ENCODE results near the gene KDM3B.
"Not testable (repeated sequence)": the region's sequence is repeated elsewhere in the genome, so short reads cannot be mapped to it uniquely, and the experiment has no call there.

KDM3B gene

GRCh38 chr5:138351056-138351455, 1.4 kb upstream of the KDM3B start:
- peak; percentile 55 for DNase-seq (ENCODE audit: low spot score)

- DNase-seq (ENCODE audit: low spot score): no peak
Observed at GRCh38 chr5:138351517-138351916, 968 bp upstream of the KDM3B start.

- DNase-seq (ENCODE audit: low spot score): peak; percentile 43
Observed at GRCh38 chr5:138352722-138353559, 456 bp downstream of the KDM3B start.

DNA sequence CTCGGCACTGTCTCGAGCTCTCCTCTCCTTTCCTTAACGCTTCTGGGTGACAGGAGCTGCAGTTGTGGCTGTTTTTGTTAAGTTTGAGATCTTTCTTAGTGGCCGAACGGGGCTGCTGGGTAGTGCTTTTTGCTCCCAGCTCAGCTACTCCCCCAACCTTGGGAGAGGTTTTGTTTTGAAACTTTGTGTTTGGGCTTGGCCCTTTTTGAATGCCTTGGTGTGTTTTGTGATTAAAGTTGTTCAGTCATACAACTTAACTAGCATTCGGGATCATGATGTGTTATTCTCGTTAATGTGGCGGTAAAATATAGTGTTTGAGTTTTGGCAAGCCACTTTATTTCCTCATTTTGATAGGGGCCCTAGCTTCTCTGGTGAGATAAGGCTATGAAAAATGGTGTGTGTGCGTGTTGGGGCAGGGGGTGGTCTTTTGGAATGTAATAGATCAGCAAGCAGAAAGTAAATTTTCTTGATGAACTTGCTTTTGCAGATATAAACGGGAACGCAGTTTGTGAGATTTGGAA, 1.1 kb downstream of the KDM3B start:
- no peak for DNase-seq (ENCODE audit: low spot score)

- DNase-seq (ENCODE audit: low spot score): no peak
Observed at GRCh38 chr5:138354387-138354786, 1.9 kb downstream of the KDM3B start.

- peak; percentile 87 for DNase-seq (ENCODE audit: low spot score)
Observed at GRCh38 chr5:138354926-138355378, 2.5 kb downstream of the KDM3B start.

GRCh38 chr5:138359621-138360020, 7.1 kb downstream of the KDM3B start:
- no peak for DNase-seq (ENCODE audit: low spot score)

GRCh38 chr5:138360941-138361452, 8.5 kb downstream of the KDM3B start:
- no peak for DNase-seq (ENCODE audit: low spot score)

DNA sequence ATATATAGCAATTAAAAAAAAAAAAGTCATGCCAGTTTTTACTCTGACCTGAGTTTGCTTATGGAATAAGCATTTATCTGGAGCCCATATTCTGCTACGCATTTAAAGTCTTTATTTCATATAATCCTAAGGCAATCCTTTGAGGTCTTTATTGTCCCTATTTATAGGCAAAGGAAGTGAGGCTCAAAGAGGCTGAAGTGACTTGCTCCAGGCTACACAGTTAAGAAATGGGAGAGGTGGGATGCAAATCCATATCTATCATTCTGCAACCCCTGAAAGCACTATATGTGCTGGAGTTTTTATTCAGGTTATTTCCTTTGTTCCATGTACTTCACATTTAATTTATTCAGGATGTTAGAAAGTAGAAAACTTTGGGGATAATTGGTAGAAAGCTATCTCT, 12.1 kb downstream of the KDM3B start:
- no peak for DNase-seq (ENCODE audit: low spot score)

GRCh38 chr5:138366632-138367382, 14.3 kb downstream of the KDM3B start:
- no peak for DNase-seq (ENCODE audit: low spot score)

DNA sequence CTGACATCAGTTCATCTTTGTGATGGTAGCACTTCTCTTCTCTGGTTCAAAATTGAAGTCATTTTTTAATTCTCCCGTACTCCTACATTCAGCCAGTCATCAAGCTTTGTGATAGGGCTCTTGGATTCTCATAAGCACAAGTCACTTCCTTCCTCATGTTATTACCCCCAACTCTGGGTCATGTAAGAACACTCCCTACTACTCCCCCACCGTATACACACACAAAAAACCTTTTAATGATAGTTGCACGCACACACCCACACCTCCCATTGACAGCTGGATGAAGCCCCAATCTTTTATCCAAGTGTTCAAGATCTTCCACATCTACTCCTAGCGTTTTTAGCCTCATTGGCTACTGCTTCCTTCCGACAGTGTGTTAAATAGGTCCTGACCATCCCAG, 16.8 kb downstream of the KDM3B start:
- DNase-seq (ENCODE audit: low spot score): no peak

GRCh38 chr5:138369706-138370105, 17.2 kb downstream of the KDM3B start:
- no peak for DNase-seq (ENCODE audit: low spot score)

- peak; percentile 38 for DNase-seq (ENCODE audit: low spot score)
Observed at GRCh38 chr5:138370537-138370936, 18.1 kb downstream of the KDM3B start.

GRCh38 chr5:138371454-138371853, 19.0 kb downstream of the KDM3B start:
- DNase-seq (ENCODE audit: low spot score): no peak

DNA sequence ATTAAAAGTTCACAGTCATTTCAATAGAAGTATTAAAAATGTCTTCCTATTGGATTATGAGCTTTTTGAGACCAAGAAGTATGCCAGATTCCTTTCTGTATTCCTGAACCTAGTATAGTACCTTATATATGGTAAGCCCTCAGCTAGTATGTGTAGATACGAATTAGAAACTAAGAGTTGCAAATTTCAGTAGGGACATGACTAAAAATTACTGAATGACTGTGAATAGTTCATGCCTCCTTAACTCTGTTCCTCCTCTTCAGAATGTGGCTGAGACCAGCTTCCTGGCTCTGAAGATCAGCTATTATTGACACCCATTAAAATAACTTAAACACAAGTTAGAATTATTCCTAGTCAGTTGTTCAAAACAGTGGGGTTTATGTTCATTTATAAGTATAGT, 19.7 kb downstream of the KDM3B start:
- no peak for DNase-seq (ENCODE audit: low spot score)

- DNase-seq (ENCODE audit: low spot score): no peak
Observed at GRCh38 chr5:138372653-138373052, 20.2 kb downstream of the KDM3B start.

- DNase-seq (ENCODE audit: low spot score): no peak
Observed at GRCh38 chr5:138382347-138382746, 29.9 kb downstream of the KDM3B start.

GRCh38 chr5:138385660-138386059, 33.2 kb downstream of the KDM3B start:
- no peak for DNase-seq (ENCODE audit: low spot score)

DNA sequence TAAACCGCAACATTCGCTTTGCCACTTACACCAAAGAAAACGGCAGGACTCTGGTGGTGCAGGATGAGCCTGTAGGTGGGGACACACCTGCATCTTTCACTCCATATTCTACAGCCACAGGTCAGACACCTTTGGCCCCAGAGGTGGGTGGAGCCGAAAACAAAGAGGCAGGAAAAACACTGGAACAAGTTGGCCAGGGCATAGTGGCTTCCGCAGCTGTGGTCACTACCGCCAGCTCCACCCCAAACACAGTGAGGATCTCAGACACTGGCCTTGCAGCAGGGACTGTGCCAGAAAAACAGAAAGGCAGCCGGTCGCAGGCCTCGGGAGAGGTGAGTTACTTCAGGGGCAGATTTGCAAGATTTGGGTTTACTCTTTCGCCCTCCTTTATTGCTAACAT, 33.8 kb downstream of the KDM3B start:
- DNase-seq (ENCODE audit: low spot score): no peak

DNA sequence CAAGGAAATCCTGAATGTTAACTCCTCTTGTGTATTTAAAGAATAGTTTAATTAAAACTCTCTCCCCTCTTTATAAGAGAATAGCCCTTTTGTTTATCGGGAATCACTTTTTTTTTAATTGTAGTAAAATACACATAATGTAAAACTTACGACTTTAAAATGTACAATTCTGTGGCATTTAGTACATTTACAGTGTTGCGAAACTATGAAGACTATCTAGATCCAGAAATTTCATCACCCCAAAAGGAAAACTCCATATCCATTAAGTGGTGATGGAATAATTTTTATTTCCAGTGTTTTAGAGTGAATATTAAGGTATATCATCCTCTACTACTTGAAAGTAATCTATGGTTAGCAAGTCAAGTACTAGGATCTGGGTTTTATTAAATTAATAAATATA, 36.8 kb downstream of the KDM3B start:
- DNase-seq (ENCODE audit: low spot score): no peak

- not testable (repeated sequence) for DNase-seq (ENCODE audit: low spot score)
Observed at GRCh38 chr5:138389911-138390310, 37.4 kb downstream of the KDM3B start.

DNA sequence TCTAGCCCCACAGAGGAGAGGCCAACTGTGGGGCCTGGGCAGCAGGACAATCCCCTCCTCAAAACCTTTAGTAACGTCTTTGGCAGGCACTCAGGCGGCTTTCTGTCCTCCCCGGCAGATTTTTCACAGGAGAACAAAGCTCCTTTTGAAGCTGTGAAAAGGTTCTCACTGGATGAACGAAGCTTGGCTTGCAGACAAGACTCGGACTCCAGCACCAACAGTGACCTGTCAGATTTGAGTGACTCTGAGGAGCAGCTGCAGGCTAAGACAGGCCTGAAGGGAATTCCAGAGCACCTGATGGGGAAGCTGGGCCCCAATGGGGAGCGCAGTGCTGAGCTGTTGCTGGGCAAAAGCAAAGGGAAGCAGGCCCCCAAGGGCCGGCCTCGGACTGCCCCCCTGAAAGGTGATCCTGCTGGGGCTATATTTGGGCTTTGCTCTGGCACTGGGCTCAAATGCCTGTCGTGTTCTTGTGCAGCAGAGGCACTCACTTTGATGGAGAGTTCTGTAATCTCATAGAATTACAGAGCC, 39.4 kb downstream of the KDM3B start:
- no peak for DNase-seq (ENCODE audit: low spot score)

GRCh38 chr5:138402640-138403039, 50.2 kb downstream of the KDM3B start:
- DNase-seq (ENCODE audit: low spot score): no peak

Data from AG08395 (cell line).